CD14-positive monocyte (primary cell): ENCODE results near the gene C5. TPM values are rescaled to one million over a fixed set of nuclear protein-coding genes. Genes with fewer than 3 reads are reported as not detected.

Source experiments
- DNase-seq, 3 donors: peaks; one replicate each; pipeline ENCODE4 v3.0.0-alpha.2; 2011 to 2022
- H2AFZ ChIP-seq: 2 replicates; pipeline ENCODE4 v1.6.0; 2012; ENCODE audit warnings: mild to moderate bottlenecking, low read depth, low read length, inconsistent platforms; ENCODE audit not compliant: insufficient read depth, poor library complexity, severe bottlenecking
- H3K27ac ChIP-seq, 2 donors: 1 replicate in 1 of 2; 2 replicates in 1 of 2; pipeline ENCODE4 v1.5.1; 2012 to 2013; ENCODE audit warnings: low read length in 2 of 2, control low read depth in 1 of 2, inconsistent platforms in 1 of 2, low read depth in 1 of 2, mild to moderate bottlenecking in 1 of 2
- H3K27me3 ChIP-seq, 2 donors: one replicate each; pipeline versions ENCODE4 v1.6.0 to v1.6.1; 2011 to 2013; ENCODE audit warnings: low read length in 2 of 2; ENCODE audit not compliant: control insufficient read depth in 2 of 2, insufficient read depth in 2 of 2
- H3K36me3 ChIP-seq, 2 donors: replicated peaks in 1 of 2; 1 replicate in 1 of 2; 2 replicates in 1 of 2; pipeline versions ENCODE4 v1.5.1 to v1.6.1; 2012 to 2013; ENCODE audit warnings: low read length in 2 of 2, control low read depth in 1 of 2, inconsistent platforms in 1 of 2, mild to moderate bottlenecking in 1 of 2; ENCODE audit not compliant: insufficient read depth in 2 of 2, control insufficient read depth in 1 of 2
- H3K4me1 ChIP-seq, 2 donors: 1 replicate in 1 of 2; 2 replicates in 1 of 2; pipeline versions ENCODE4 v1.5.1 to v1.6.1; 2012 to 2013; ENCODE audit warnings: low read length in 2 of 2, control low read depth in 1 of 2, inconsistent platforms in 1 of 2, mild to moderate bottlenecking in 1 of 2, moderate library complexity in 1 of 2; ENCODE audit not compliant: insufficient read depth in 2 of 2, control insufficient read depth in 1 of 2
- H3K4me2 ChIP-seq: replicated peaks from 2 replicates; pipeline ENCODE3; 2012; ENCODE audit warnings: low read length, moderate library complexity, mild to moderate bottlenecking; ENCODE audit not compliant: poor library complexity, severe bottlenecking; ENCODE audit errors: extremely low read depth
- H3K4me3 ChIP-seq, 3 experiments: fragments of 200-600 bp in 1 of 3; sonication (generic) in 1 of 3; replicated peaks in 1 of 3; 1 replicate in 2 of 3; 2 replicates in 1 of 3; pipeline ENCODE4 v1.5.1; 2011 to 2013; ENCODE audit warnings: low read length in 3 of 3, mild to moderate bottlenecking in 3 of 3, control low read depth in 2 of 3, low read depth in 2 of 3, inconsistent platforms in 1 of 3, moderate library complexity in 1 of 3
- H3K79me2 ChIP-seq: 2 replicates; pipeline ENCODE4 v1.6.0; 2012; ENCODE audit warnings: mild to moderate bottlenecking, control low read depth, inconsistent platforms, low read length, moderate library complexity; ENCODE audit not compliant: insufficient read depth
- H3K9ac ChIP-seq: 2 replicates; pipeline ENCODE4 v1.6.0; 2017; ENCODE audit warnings: low read length, mild to moderate bottlenecking; ENCODE audit not compliant: insufficient read depth, poor library complexity, severe bottlenecking
- H3K9me3 ChIP-seq, 2 donors: replicated peaks in 1 of 2; 1 replicate in 1 of 2; 2 replicates in 1 of 2; pipeline versions ENCODE4 v1.5.1 to v1.6.1; 2012 to 2013; ENCODE audit warnings: low read length in 2 of 2, control low read depth in 1 of 2; ENCODE audit not compliant: control insufficient read depth in 1 of 2, insufficient read depth in 1 of 2
- H4K20me1 ChIP-seq: 2 replicates; pipeline ENCODE4 v1.6.0; 2012; ENCODE audit warnings: mild to moderate bottlenecking, low read length, control low read depth, moderate library complexity; ENCODE audit not compliant: insufficient read depth
- H3K27ac Mint-ChIP-seq, 7 donors: one replicate each; pipeline ENCODE4 v1.8.0; 2020; ENCODE audit warnings: mild to moderate bottlenecking in 7 of 7, mixed read lengths in 7 of 7, moderate library complexity in 6 of 7, inconsistent platforms in 2 of 7
- H3K27me3 Mint-ChIP-seq, 3 donors: one replicate each; pipeline ENCODE4 v1.8.0; 2021 to 2022; ENCODE audit warnings: low read depth in 3 of 3, mild to moderate bottlenecking in 3 of 3, mixed read lengths in 3 of 3, moderate library complexity in 3 of 3, inconsistent platforms in 1 of 3
- H3K36me3 Mint-ChIP-seq, 2 donors: one replicate each; pipeline ENCODE4 v1.8.0; 2020; ENCODE audit warnings: mixed read lengths in 2 of 2, inconsistent platforms in 1 of 2, mild to moderate bottlenecking in 1 of 2
- H3K4me1 Mint-ChIP-seq: one replicate; pipeline ENCODE4 v1.8.0; 2020; ENCODE audit warnings: mild to moderate bottlenecking, mixed read lengths
- H3K4me3 Mint-ChIP-seq, 2 donors: one replicate each; pipeline ENCODE4 v1.8.0; 2020; ENCODE audit warnings: mild to moderate bottlenecking in 2 of 2, mixed read lengths in 2 of 2, moderate library complexity in 1 of 2
- H3K9me3 Mint-ChIP-seq, 7 donors: one replicate each; pipeline ENCODE4 v1.8.0; 2020 to 2022; ENCODE audit warnings: mixed read lengths in 7 of 7, mild to moderate bottlenecking in 6 of 7, moderate library complexity in 6 of 7, inconsistent platforms in 2 of 7
- WGBS: methylation state at CpG from one replicate; pipeline ENCODE4 v1.1.5; 2013; ENCODE audit warnings: missing lambda C conversion rate; ENCODE audit not compliant: insufficient coverage; 5-methylcytosine and 5-hydroxymethylcytosine counted together
- intact Hi-C, 2 donors: fragments of 100-400 bp; cut with micrococcal nuclease; formaldehyde crosslinking; loops; one replicate each; pipeline versions ENCODE4 v1.15.0 to v1.15.1; 2023
- polyA plus RNA-seq, 3 donors: library from polyadenylated mRNA; depleted of rRNA in 1 of 3; unstranded in 2 of 3; stranded (reverse) in 1 of 3; fragments of 300-500 nt in 2 of 3; fragments of >200 nt in 1 of 3; fragmentation: Illumina TruSeq in 2 of 3; gene quantifications; 1 replicate in 2 of 3; 2 replicates in 1 of 3; pipeline ENCODE4 v1.2.3, GENCODE V29; 2012 to 2021
- TF ChIP-seq, protein P1 (sequence below): fragments of 200-600 bp; IDR thresholded peaks from one replicate; pipeline ENCODE4 v1.8.0; 2022; ENCODE audit warnings: antibody characterized with exemption, mild to moderate bottlenecking

C5 gene
- polyA plus RNA-seq, 3 donors: 0.66 to 3.5 (median 1.2) TPM

DNA sequence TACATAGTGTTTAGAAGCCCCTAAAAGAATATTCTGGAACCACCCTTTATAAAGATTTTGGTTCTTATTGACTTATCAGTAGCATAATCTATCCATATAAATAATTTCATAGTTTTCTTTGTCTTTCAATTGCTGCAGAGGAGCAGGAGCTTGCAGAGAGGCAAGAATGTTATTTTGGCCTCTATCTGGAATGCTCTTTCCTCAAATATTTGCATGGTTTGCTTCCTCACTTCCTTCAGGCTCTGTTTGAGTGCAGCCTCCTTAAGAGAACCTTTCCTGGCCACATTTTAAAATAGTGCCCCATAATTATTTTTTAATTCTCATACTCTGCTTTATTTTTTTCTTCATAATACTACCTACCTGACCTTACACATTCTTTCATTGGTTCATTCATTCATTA is 1.5 kb downstream of the C5 start:
- no peak overlapping the region for H2AFZ ChIP-seq
- H3K4me2 ChIP-seq: no peak overlapping the region
- no peaks in the 10 kb centered on the region for H3K9me3 ChIP-seq
- TF ChIP-seq, protein P1, sequence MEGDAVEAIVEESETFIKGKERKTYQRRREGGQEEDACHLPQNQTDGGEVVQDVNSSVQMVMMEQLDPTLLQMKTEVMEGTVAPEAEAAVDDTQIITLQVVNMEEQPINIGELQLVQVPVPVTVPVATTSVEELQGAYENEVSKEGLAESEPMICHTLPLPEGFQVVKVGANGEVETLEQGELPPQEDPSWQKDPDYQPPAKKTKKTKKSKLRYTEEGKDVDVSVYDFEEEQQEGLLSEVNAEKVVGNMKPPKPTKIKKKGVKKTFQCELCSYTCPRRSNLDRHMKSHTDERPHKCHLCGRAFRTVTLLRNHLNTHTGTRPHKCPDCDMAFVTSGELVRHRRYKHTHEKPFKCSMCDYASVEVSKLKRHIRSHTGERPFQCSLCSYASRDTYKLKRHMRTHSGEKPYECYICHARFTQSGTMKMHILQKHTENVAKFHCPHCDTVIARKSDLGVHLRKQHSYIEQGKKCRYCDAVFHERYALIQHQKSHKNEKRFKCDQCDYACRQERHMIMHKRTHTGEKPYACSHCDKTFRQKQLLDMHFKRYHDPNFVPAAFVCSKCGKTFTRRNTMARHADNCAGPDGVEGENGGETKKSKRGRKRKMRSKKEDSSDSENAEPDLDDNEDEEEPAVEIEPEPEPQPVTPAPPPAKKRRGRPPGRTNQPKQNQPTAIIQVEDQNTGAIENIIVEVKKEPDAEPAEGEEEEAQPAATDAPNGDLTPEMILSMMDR: no peak
- H3K36me3 ChIP-seq: no peaks in the 10 kb centered on the region
- H3K27me3 ChIP-seq: no peaks in the 10 kb centered on the region
- no peaks in the 10 kb centered on the region for H4K20me1 ChIP-seq
- no peak overlapping the region for H3K4me3 ChIP-seq
- H3K9me3 Mint-ChIP-seq: no peaks in the 10 kb centered on the region
- H3K4me1 Mint-ChIP-seq: no peaks in the 10 kb centered on the region
- DNase-seq: no peak
- intact Hi-C loops: no loop called here
- H3K27ac Mint-ChIP-seq: no peak overlapping the region
- no peak overlapping the region for H3K27ac ChIP-seq
- H3K9ac ChIP-seq: no peak overlapping the region
- no peaks in the 10 kb centered on the region for H3K4me1 ChIP-seq
- H3K36me3 Mint-ChIP-seq: peaks cover 2 to 8% of the 10 kb centered on the region in 2 donors
- no peaks in the 10 kb centered on the region for H3K79me2 ChIP-seq
- H3K4me3 Mint-ChIP-seq: no peak overlapping the region
- no peaks in the 10 kb centered on the region for H3K27me3 Mint-ChIP-seq

DNA sequence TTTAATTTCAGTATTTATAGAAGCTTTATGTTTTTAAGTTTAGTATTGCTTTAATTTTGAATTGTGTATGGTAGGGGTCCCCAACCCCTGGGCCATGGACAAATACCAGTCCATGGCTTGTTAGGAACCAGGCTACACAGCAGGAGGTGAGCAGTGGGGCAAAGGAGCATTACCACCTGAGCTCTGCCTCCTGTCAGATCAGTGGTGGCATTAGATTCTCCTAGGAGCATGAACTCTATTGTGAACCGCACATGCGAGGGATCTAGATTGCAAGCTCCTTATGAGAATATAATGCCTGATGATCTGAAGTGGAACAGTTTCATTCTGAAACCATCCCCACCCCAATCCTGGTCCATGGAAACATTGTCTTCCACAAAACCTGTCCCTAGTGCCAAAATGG is 1.9 kb downstream of the C5 start:
- H3K9me3 Mint-ChIP-seq: peaks cover 0 to 1% (median 0%) of the 10 kb centered on the region in 7 donors
- H3K36me3 ChIP-seq: no peaks in the 10 kb centered on the region
- H3K27me3 ChIP-seq: no peaks in the 10 kb centered on the region
- no peaks in the 10 kb centered on the region for H3K4me1 ChIP-seq
- H3K27ac ChIP-seq: no peak overlapping the region
- no peak overlapping the region for H3K9ac ChIP-seq
- no CpG with 5 or more reads among the region's 2 CpGs for WGBS
- no peaks in the 10 kb centered on the region for H3K9me3 ChIP-seq
- H2AFZ ChIP-seq: no peak overlapping the region
- H3K4me3 Mint-ChIP-seq: no peak overlapping the region
- no peaks in the 10 kb centered on the region for H3K27me3 Mint-ChIP-seq
- no peaks in the 10 kb centered on the region for H4K20me1 ChIP-seq
- H3K4me2 ChIP-seq: no peak overlapping the region
- H3K79me2 ChIP-seq: no peaks in the 10 kb centered on the region
- TF ChIP-seq, protein P1: no peak
- H3K36me3 Mint-ChIP-seq: peaks cover 2 to 8% of the 10 kb centered on the region in 2 donors
- DNase-seq: no peak
- no peak overlapping the region for H3K27ac Mint-ChIP-seq
- intact Hi-C loops: no loop called here
- no peaks in the 10 kb centered on the region for H3K4me1 Mint-ChIP-seq
- no peak overlapping the region for H3K4me3 ChIP-seq
